SU-DHL-6 (cell line): ENCODE measurements around the gene CLN6.

Source experiments
- CTCF ChIP-seq: fragments of 200-600 bp; sonication (generic); IDR thresholded peaks from one replicate; pipeline ENCODE4 v1.5.1; 2017; ENCODE audit warnings: antibody characterized with exemption, mild to moderate bottlenecking, low read length, moderate library complexity; ENCODE audit not compliant: insufficient read depth, poor library complexity, severe bottlenecking
- EZH2phosphoT487 ChIP-seq: fragments of 200-600 bp; sonication (generic), shearing (Covaris generic); conservative IDR thresholded peaks from 2 replicates; pipeline ENCODE4 v1.6.1; 2018; ENCODE audit warnings: mild to moderate bottlenecking, antibody characterized with exemption, low read length, moderate library complexity, mixed read lengths

- TF ChIP-seq CTCF (no peak), EZH2phosphoT487 (no peak)
Observed at GRCh38 chr15:68218847-68219798, 10.4 kb downstream of the CLN6 start.
